K562 (cell line): ENCODE measurements around the gene PAQR6. TPM values are rescaled to one million over a fixed set of nuclear protein-coding genes. Genes with fewer than 3 reads are reported as not detected.
A peak's percentile ranks its signal among the peaks of the same experiment; 100 is the strongest.

Experiments
- AFF1 ChIP-seq, 2 experiments: fragments of 450-650 bp; IDR thresholded peaks; 2 replicates each; pipeline ENCODE4 v1.6.1; 2018; ENCODE audit warnings: mild to moderate bottlenecking in 2 of 2, low read depth in 1 of 2; ENCODE audit not compliant: partially characterized antibody in 2 of 2
- BRD9 ChIP-seq: fragments of 450-650 bp; IDR thresholded peaks from 2 replicates; pipeline ENCODE4 v1.6.1; 2018; ENCODE audit warnings: low read depth; ENCODE audit not compliant: partially characterized antibody
- CBX1 ChIP-seq: sonication (generic); IDR thresholded peaks from 2 replicates; pipeline ENCODE4 v1.6.1; 2016; ENCODE audit warnings: antibody characterized with exemption, low read depth, mild to moderate bottlenecking
- CBX3 ChIP-seq, 2 experiments: IDR thresholded peaks; 1 replicate in 1 of 2; 2 replicates in 1 of 2; pipeline ENCODE4 v1.6.1; 2012; ENCODE audit warnings: inconsistent platforms in 2 of 2, low read length in 2 of 2, borderline replicate concordance in 1 of 2, control low read depth in 1 of 2
- KLF1 ChIP-seq: fragments of 450-650 bp; IDR thresholded peaks from 2 replicates; pipeline ENCODE4 v1.6.1; 2016; ENCODE audit warnings: missing genetic modification characterization, missing compliant biosample characterization
- MCM2 ChIP-seq: fragments of 450-650 bp; IDR thresholded peaks from 2 replicates; pipeline ENCODE4 v1.6.1; 2017; ENCODE audit warnings: low read depth, mild to moderate bottlenecking
- MTA2 ChIP-seq: fragments of 450-650 bp; IDR thresholded peaks from 2 replicates; pipeline ENCODE4 v1.6.1; 2016; ENCODE audit warnings: low read depth
- PHF20 ChIP-seq: fragments of 450-650 bp; IDR thresholded peaks from 2 replicates; pipeline ENCODE4 v1.6.1; 2018; ENCODE audit not compliant: partially characterized antibody
- SOX6 ChIP-seq: fragments of 450-650 bp; IDR thresholded peaks from 2 replicates; pipeline ENCODE4 v1.6.1; 2014; ENCODE audit warnings: mild to moderate bottlenecking
- TBP ChIP-seq: optimal IDR thresholded peaks from 2 replicates; pipeline ENCODE3; 2011; ENCODE audit warnings: low read depth, low read length, improper control_type of control experiment
- TGIF2 ChIP-seq: sonication (generic); formaldehyde crosslinking; IDR thresholded peaks from 2 replicates; pipeline ENCODE4 v1.8.1; 2022; ENCODE audit warnings: mild to moderate bottlenecking, missing genetic modification reagents, moderate library complexity
- TOE1 ChIP-seq, 2 experiments: fragments of 450-650 bp in 1 of 2; sonication (generic) in 1 of 2; formaldehyde crosslinking in 1 of 2; IDR thresholded peaks; 2 replicates each; pipeline versions ENCODE4 v1.7.1 to v1.8.0; 2016 to 2022; ENCODE audit warnings: borderline replicate concordance in 2 of 2, mild to moderate bottlenecking in 2 of 2, antibody characterized with exemption in 1 of 2, inconsistent platforms in 1 of 2, low read depth in 1 of 2, missing genetic modification reagents in 1 of 2, moderate library complexity in 1 of 2
- TSC22D4 ChIP-seq: fragments of 450-650 bp; IDR thresholded peaks from 2 replicates; pipeline ENCODE4 v1.6.1; 2016; ENCODE audit warnings: missing genetic modification characterization, missing biosample characterization, control low read depth
- ZHX1 ChIP-seq: fragments of 150-350 bp; conservative IDR thresholded peaks from 2 replicates; pipeline ENCODE4 v1.6.1; 2014; ENCODE audit warnings: low read length
- ZNF277 ChIP-seq: fragments of 250-450 bp; sonication (Bioruptor Pico); IDR thresholded peaks from 2 replicates; pipeline ENCODE4 v1.8.0; 2022; ENCODE audit warnings: inconsistent platforms, mild to moderate bottlenecking, moderate library complexity, borderline replicate concordance
- ZNF740 ChIP-seq, 3 experiments: fragments of 200-800 bp in 1 of 3; sonication (Bioruptor generic) in 1 of 3; sonication (generic) in 1 of 3; formaldehyde crosslinking in 1 of 3; IDR thresholded peaks; 2 replicates each; pipeline versions ENCODE4 v1.6.1 to v1.8.0; 2016 to 2022; ENCODE audit warnings: mild to moderate bottlenecking in 2 of 3, missing compliant biosample characterization in 2 of 3, missing genetic modification characterization in 2 of 3, missing genetic modification reagents in 1 of 3
- ZNF79 ChIP-seq: fragments of 250-450 bp; sonication (Bioruptor Pico); IDR thresholded peaks from 2 replicates; pipeline ENCODE4 v1.4.0; 2020; ENCODE audit warnings: low read depth, mild to moderate bottlenecking, moderate library complexity
- polyA plus RNA-seq, 8 experiments: library from polyadenylated mRNA; depleted of rRNA in 4 of 8; stranded (reverse) in 5 of 8; unstranded in 3 of 8; fragments of >200 nt; fragmentation: Nextera tagmentation in 2 of 8; fragmentation: Illumina TruSeq in 1 of 8; extraction: Ambion mirVana in 2 of 8; extraction: Trizol in 1 of 8; gene quantifications; 2 replicates each; pipeline versions ENCODE4 v1.2.1 to v1.2.3, GENCODE V29; 2011 to 2014; ENCODE audit warnings: inconsistent platforms in 1 of 8, missing spikeins in 1 of 8
- total RNA-seq, 7 experiments: library from RNA; depleted of rRNA in 6 of 7; stranded (reverse); fragments of >200 nt in 6 of 7; fragmentation: Illumina TruSeq in 2 of 7; extraction: Trizol in 2 of 7; gene quantifications; 2 replicates each; pipeline versions ENCODE4 v1.2.1 to v1.2.3, GENCODE V29; 2011 to 2021; ENCODE audit warnings: low replicate concordance in 1 of 7

The PAQR6 gene
- total and polyA plus RNA-seq, 9 of the 15 experiments (the other 6 are each of a cell fraction or from before 2014, with no cell fraction given): 0.07 to 1.8 (median 0.62) TPM

GRCh38 chr1:156212833-156213643 lies 34.8 kb downstream of the PAQR6 start, which contains the start of gene PMF1 (continued):
- TF ChIP-seq CBX1 (no peak), CBX3 (IDR thresholded peaks at IDR 0.05; ENCODE audit: borderline replicate concordance in 1 of 2, low read length in 2 of 2) (peak in 1 of 2 experiments; percentile 31; a peak in 1 of 3 replicates), MCM2 (no peak), TBP (peak; percentile 92), MTA2 (no peak), BRD9 (peak; percentile 69), ZNF277 (CRISPR knock-in tag) (no peak), ZNF740 (CRISPR knock-in tag; IDR thresholded peaks at IDR 0.05) (no peak), ZNF740 (tag; IDR thresholded peaks at IDR 0.05) (no peak), TSC22D4 (tag) (no peak), ZNF79 (CRISPR knock-in tag) (0 out of 2 replicates have a peak, but pooled peaks have one; percentile 21), TGIF2 (CRISPR knock-in tag) (no peak; the same call in 1 of the 2 replicates), TOE1 (IDR thresholded peaks at IDR 0.05; ENCODE audit: borderline replicate concordance) (0 out of 2 replicates have a peak, but pooled peaks have one; percentile 13), TOE1 (CRISPR knock-in tag; IDR thresholded peaks at IDR 0.05; ENCODE audit: borderline replicate concordance, low read depth) (no peak), KLF1 (no peak), SOX6 (no peak; the same call in 1 of the 2 replicates), AFF1 (IDR thresholded peaks at IDR 0.05; ENCODE audit: low read depth in 1 of 2, partially characterized antibody in 2 of 2) (peak in 1 of 2 experiments; percentile 34), PHF20 (peak; percentile 86), ZHX1 (no peak)
